H1 (cell line): Measurements from ENCODE around the gene ZSWIM9. TPM values are rescaled to one million over a fixed set of nuclear protein-coding genes. Genes with fewer than 3 reads are reported as not detected.

Source experiments
- ATF3 ChIP-seq: IDR thresholded peaks from 2 replicates; pipeline ENCODE4 v1.6.1; 2011; ENCODE audit warnings: low read depth, mild to moderate bottlenecking, low read length; ENCODE audit not compliant: insufficient read depth
- CHD7 ChIP-seq: fragments of 300-600 bp; sonication (generic); IDR thresholded peaks from 2 replicates; pipeline ENCODE4 v1.7.1; 2012; ENCODE audit warnings: low read length, moderate library complexity, mild to moderate bottlenecking, inconsistent platforms; ENCODE audit not compliant: insufficient replicate concordance
- PHF8 ChIP-seq: fragments of 200-600 bp; sonication (generic); conservative IDR thresholded peaks from 2 replicates; pipeline ENCODE4 v1.7.1; 2012; ENCODE audit warnings: low read depth, mild to moderate bottlenecking, inconsistent platforms, low read length, moderate library complexity
- RBBP5 ChIP-seq: IDR thresholded peaks from 2 replicates; pipeline ENCODE4 v1.7.1; 2012; ENCODE audit warnings: low read depth, mild to moderate bottlenecking, inconsistent platforms, low read length, moderate library complexity, borderline replicate concordance
- SIN3A ChIP-seq, 2 experiments: IDR thresholded peaks in 1 of 2; conservative IDR thresholded peaks in 1 of 2; 2 replicates each; pipeline ENCODE4 v1.6.1; 2011 to 2012; ENCODE audit warnings: low read length in 2 of 2, improper control_type of control experiment in 1 of 2, low read depth in 1 of 2, mild to moderate bottlenecking in 1 of 2
- TBP ChIP-seq: IDR thresholded peaks from 2 replicates; pipeline ENCODE4 v1.6.1; 2011; ENCODE audit warnings: low read depth, low read length, improper control_type of control experiment
- TEAD4 ChIP-seq: IDR thresholded peaks from 2 replicates; pipeline ENCODE4 v1.6.1; 2012; ENCODE audit warnings: low read depth, low read length, inconsistent platforms, mixed read lengths
- polyA plus RNA-seq, 7 experiments: library from polyadenylated mRNA; depleted of rRNA in 3 of 7; stranded (reverse) in 5 of 7; unstranded in 2 of 7; fragments of >200 nt in 5 of 7; fragments of 200-250 nt in 2 of 7; gene quantifications; 1 replicate in 5 of 7; 2 replicates in 1 of 7; 4 replicates in 1 of 7; pipeline versions ENCODE4 v1.2.1 to v1.2.3, GENCODE V29; 2011 to 2013; ENCODE audit warnings: missing spikeins in 2 of 7, mixed read lengths in 2 of 7
- total RNA-seq: library from RNA; stranded (reverse); fragmentation: NEBNext Ultra II Directional; extraction: Animal tissue kit (Norgen Biotek cat#: 25700); gene quantifications from 2 replicates; pipeline ENCODE4 v1.2.1, GENCODE V29; 2021

ZSWIM9 gene
- total and polyA plus RNA-seq, 2 of the 8 experiments (the other 6 are each of a cell fraction or from before 2014, with no cell fraction given), result 1.5 to 10.4 TPM

- TF ChIP-seq CHD7, result no peak
- no peak for TF ChIP-seq ATF3
- peak; percentile 19; the same call in 1 of the 2 replicates for TF ChIP-seq RBBP5
- TF ChIP-seq TEAD4, result no peak
- TF ChIP-seq TBP, result peak; percentile 49
- TF ChIP-seq SIN3A (conservative IDR thresholded peaks at IDR 0.05 in 1 of 2, IDR thresholded peaks at IDR 0.05 in 1 of 2; ENCODE audit: low read depth in 1 of 2, low read length in 2 of 2), result peak; percentile 49 to 85; a peak in 3 of 4 replicates
- peak; percentile 35; the same call in 1 of the 2 replicates for TF ChIP-seq PHF8
Measured at GRCh38 chr19:48203794-48204628, 33.5 kb downstream of the ZSWIM9 start (continued).
